ENCODE data around the gene PNKP. TPM values are rescaled to one million over a fixed set of nuclear protein-coding genes. Genes with fewer than 3 reads are reported as not detected.

The PNKP gene
- total and polyA plus RNA-seq, 9 donors: 6.8 to 111 (median 53.9) TPM

DNA sequence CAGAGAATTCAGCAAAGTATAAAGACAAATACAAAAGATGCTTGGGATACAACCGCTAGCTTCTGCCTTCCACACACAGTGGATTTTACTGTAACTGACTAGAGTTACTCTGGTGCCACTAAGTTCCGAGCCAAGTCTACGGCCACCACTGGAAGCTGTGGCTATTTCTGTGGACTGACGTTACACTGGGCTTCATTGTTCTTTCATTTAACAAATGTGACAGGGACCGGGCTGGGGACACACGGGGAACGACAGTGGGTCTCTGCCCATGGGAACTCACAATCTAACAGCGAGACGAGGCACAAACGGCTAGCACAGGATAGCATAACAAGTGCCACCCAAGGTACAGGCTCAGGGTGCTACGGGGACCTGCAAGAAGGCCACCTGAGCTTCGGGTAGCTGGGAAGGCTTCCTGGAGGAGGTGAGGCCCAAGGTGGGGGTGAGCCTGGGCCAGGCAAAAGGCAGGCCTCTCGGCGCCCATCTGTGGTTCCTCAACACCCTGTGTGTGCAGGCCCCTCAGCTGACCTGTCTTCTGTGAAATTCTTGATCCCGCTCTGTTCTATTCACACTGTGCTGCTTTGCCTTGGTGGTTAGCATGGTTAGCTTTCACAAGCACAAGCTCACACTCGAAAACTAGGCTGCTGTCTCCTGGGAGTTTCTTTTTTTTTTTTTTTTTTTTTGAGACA, 39.6 kb upstream of the PNKP start:
- no peak for DNase-seq
- TF ChIP-seq, protein P1, sequence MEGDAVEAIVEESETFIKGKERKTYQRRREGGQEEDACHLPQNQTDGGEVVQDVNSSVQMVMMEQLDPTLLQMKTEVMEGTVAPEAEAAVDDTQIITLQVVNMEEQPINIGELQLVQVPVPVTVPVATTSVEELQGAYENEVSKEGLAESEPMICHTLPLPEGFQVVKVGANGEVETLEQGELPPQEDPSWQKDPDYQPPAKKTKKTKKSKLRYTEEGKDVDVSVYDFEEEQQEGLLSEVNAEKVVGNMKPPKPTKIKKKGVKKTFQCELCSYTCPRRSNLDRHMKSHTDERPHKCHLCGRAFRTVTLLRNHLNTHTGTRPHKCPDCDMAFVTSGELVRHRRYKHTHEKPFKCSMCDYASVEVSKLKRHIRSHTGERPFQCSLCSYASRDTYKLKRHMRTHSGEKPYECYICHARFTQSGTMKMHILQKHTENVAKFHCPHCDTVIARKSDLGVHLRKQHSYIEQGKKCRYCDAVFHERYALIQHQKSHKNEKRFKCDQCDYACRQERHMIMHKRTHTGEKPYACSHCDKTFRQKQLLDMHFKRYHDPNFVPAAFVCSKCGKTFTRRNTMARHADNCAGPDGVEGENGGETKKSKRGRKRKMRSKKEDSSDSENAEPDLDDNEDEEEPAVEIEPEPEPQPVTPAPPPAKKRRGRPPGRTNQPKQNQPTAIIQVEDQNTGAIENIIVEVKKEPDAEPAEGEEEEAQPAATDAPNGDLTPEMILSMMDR (IDR thresholded peaks at IDR 0.05): no peak
- H3K4me3 ChIP-seq: no peak overlapping the region
- WGBS, 3 donors: 90 to 92% (median 92%) methylated on average over 16 of the region's 16 CpGs
- no peak overlapping the region for H3K27ac ChIP-seq
- H3K27me3 ChIP-seq: no peaks in the 10 kb centered on the region
- H3K9me3 ChIP-seq: no peaks in the 10 kb centered on the region
- no peaks in the 10 kb centered on the region for H3K36me3 ChIP-seq
- intact Hi-C loops (cut with DNase I): no loop called here
- no peaks in the 10 kb centered on the region for H3K4me1 ChIP-seq (ENCODE audit: insufficient read depth)

DNA sequence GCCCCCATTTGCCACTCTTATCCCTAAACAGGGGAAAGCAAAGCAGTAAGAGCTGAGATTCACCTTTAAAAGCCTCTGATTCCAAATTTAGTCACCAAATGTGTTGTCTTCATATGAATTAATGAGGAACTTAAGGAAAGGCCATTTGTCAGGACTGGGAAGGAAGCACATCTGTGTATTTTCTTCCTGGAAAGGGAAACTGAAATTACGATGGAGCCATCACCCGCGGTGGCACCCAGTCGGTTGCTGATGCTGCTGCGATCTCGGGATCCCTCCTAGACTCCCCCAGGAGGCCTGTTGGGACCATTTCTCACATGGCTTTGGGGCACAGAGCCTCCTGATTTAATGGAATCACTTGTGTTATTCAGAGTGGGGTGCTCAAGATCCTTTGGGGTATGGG, 36.8 kb upstream of the PNKP start:
- Histone ChIP-seq H3K27me3 (no peaks in the 10 kb centered on the region), H3K27ac (no peak overlapping the region), H3K4me3 (no peak overlapping the region), H3K9me3 (no peaks in the 10 kb centered on the region), H3K36me3 (no peaks in the 10 kb centered on the region), H3K4me1 (ENCODE audit: insufficient read depth) (no peaks in the 10 kb centered on the region)
- DNase-seq: no peak
- TF ChIP-seq EP300 (IDR thresholded peaks at IDR 0.05) (no peak), POLR2A (IDR thresholded peaks at IDR 0.05) (no peak)
- TF ChIP-seq, protein P1 (IDR thresholded peaks at IDR 0.05): no peak
- intact Hi-C loops (cut with DNase I): no loop called here
- WGBS, 3 donors: 60 to 73% (median 65%) methylated on average over 6 of the region's 6 CpGs

DNA sequence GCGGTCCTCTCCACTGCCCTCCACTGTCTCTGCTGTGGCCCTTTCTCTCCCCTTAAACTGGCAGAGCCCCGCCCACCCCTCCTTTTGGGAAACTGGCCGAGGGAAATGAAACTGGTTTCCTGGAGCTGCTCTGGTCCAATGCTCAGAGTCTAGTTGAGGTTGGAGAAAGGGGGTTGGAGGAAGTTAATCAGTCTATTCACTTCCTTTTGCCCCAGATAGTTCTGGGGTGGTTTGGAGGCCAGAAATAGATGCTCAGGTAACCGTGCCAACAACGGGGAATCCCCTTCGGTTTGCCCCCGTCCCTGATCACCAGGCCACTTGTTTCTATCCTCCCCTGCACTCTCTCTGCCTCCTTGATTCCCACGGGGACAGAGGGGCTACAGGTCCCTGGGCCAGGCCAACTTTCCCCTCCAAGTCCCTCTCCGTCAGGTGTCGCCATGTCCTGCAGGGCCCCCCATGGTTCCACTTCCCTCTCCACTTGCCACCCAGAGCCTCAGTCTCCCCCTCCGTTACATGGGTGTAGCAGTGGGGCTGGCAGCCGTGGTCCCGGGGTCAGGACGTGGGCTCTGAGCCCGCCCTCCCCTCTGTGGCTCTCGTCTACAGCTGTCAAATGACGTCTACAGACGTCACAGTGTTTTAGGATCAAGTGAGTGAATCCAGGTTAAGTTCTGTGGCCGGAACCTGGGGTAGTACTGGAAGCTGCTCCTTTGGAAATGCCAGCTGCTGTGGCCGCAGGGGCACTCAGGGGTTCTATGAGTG, 29.7 kb upstream of the PNKP start, which contains the start of gene IL4I1:
IL4I1 (minus strand) TSS at position 25 of the 759 bp plus-strand sequence. CDS start 727 bp downstream, outside the sequence.
- H3K27ac ChIP-seq: no peak within 1 kb of the TSS
- WGBS, 3 donors: 34 to 42% (median 40%) methylated on average over 20 of the region's 20 CpGs
- intact Hi-C loops (cut with DNase I): no loop called here

DNA sequence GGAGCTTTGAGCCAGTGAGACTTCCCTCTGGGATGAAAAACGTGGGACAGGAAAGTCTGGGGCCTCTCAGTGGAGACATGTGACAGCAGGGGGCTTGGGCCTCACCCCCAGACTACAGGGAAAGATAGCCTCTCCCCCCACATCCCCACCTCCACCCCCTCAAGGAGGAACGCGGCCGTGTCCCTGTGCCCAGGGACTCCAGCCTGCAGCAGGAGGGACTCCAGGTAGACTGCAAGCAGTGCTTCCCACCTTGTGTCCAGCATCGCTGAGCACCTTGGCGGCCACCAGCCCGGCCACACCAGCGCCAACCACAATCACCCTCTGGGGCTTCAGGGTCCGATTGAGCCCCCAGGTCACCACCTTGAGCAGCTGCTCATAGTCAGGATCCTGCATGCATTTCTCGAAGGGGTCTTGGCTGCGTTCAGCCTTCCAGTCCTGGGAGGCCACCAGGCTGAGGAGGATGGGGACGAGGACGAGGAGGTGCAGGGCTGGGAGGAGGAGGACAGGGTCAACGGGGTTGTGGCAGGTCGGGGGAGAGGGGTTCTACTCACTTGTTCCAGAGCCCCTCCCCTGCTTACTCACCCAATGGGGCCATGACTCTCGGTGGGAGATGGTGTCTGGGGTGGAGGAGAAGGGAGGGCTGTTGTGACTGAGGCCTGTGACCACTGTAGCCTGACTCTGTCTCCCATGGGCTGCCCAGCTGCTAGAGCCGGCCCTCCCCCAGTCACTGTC, 28.4 kb upstream of the PNKP start:
- H3K27me3 ChIP-seq: no peaks in the 10 kb centered on the region
- H3K4me1 ChIP-seq (ENCODE audit: insufficient read depth): peaks cover 2% of the 10 kb centered on the region
- WGBS, 3 donors: 70 to 74% (median 74%) methylated on average over 17 of the region's 17 CpGs
- no peak overlapping the region for H3K4me3 ChIP-seq
- DNase-seq: no peak
- TF ChIP-seq POLR2A (IDR thresholded peaks at IDR 0.05) (no peak), EP300 (IDR thresholded peaks at IDR 0.05) (no peak)
- TF ChIP-seq, protein P1 (IDR thresholded peaks at IDR 0.05): no peak
- intact Hi-C loops (cut with DNase I): no loop called here
- H3K27ac ChIP-seq: no peak overlapping the region
- H3K9me3 ChIP-seq: no peaks in the 10 kb centered on the region
- no peaks in the 10 kb centered on the region for H3K36me3 ChIP-seq

More for the DNA sequence above, 29.7 kb upstream of the PNKP start, which contains the start of gene IL4I1:
- Histone ChIP-seq H3K36me3 (no peaks in the 10 kb centered on the region), H3K9me3 (no peaks in the 10 kb centered on the region), H3K27me3 (no peaks in the 10 kb centered on the region), H3K4me1 (ENCODE audit: insufficient read depth) (peaks cover 2% of the 10 kb centered on the region), H3K4me3 (no peak within 1 kb of the TSS)
- no peak for TF ChIP-seq EP300 (IDR thresholded peaks at IDR 0.05)
- no peak for TF ChIP-seq POLR2A (IDR thresholded peaks at IDR 0.05)
- TF ChIP-seq, protein P1 (IDR thresholded peaks at IDR 0.05): no peak
- no peak for DNase-seq
